Measurements from ENCODE around the gene TMEM235.

The TMEM235 gene

DNA sequence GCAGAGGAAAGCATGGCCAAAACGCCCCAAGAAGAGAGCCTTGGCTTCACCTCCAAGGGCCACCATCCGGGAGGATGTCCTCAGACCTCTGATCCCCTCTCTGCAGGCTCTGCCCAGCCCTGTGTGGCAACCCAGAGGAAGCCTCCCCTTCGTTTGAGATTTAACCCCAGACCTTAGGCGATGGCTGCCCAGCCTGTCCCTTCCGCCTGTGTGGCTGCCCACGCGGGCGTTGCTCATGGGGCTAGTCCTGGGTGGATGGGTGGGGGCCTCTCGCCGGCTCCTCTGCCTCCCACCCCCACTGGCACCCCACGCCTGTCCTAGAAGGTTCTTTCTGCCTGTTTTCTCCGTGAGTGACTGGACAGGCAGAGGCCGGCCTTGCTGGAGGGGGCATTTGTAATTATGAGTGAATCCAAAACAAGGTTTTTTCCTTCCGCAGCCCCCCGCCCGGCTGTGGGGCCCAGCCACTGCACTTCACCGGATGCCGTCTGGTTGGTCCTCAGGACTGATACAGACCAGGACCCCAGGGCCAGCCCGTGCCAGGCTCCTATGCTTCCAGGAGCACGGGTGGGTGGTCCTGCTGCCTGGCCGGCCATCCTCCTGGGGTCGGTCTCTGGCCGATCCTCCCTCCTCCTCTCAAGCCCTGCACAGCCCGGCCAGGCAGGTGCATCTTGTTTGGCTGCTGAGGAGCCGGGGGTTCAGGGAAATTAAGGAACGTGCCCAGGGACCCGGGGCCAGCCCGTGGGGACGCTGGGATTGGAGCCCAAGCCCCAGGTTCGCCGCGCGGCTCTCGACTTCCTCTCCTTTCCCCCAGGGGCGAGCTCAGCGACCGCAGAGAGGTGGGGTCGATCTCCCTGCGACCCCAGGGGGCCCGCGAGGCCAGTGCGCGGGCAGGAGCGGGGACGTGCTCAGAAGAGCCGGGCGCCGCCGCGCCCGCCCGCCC is at the start of gene TMEM235:
Gene TMEM235, plus strand, starts transcription at position 636 of the 940 bp plus-strand sequence. CDS start 393 bp downstream, outside the sequence.
- no peak for DNase-seq

GRCh38 chr17:78182504-78182903 is 48.9 kb upstream of the TMEM235 start:
- DNase-seq: no peak

GRCh38 chr17:78183916-78184315 is 47.5 kb upstream of the TMEM235 start:
- no peak for DNase-seq

- DNase-seq: no peak
Observed at GRCh38 chr17:78184351-78184750, 47.1 kb upstream of the TMEM235 start.

DNA sequence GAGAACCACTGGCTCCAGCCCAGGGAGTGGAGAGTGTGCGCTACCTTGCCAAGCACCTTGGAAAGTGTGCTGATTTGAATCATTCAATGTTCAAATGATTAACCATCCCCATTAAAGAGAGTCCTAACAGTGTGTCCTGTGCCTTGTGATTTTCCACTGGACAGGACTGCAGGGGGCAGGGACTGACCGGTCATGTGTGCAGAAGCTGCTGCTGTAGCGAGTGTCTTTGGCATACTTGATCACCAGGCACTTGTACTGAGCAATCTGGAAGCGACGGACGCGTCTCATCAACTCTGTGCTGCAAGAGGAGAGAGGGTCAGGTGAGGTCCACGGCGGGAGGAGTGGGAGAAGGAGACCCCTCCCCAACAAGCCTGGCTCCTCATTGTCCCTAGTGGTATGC is 46.6 kb upstream of the TMEM235 start:
- no peak for DNase-seq

DNA sequence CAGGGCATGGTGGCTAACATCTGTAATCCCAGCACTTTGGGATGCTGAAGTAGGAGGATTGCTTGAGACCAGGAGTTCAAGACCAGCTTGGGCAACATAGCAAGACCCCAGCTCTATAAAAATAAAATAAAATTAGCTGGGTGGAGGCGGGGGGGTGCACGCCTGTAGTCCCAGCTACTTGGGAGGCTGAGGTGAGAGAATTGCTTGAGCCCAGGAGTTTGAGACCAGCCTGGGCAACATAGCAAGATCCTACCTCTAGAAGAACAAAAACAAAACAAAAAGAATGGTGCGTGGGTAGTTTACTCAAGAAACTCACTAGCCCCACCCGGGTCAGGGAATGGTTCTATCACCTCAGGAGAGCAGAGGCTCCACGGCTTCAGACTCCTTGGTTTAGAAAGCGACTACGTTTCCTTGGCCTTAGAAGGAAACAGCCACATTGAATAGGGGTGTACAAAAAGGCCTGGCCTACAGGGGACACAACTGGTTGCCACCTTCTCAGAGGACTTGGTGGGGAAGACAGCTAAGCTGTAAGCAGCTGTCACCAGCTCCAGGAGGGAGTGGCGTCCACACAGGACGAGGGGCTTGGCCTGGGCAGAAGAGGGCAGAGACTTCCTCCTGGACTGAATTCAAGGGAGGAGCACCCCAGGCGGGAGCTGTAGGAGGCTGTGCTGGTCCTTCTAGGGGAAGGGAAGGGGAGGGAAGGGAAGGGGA is 45.3 kb upstream of the TMEM235 start:
- peak; percentile 56 for DNase-seq

- peak; percentile 95 for DNase-seq
Observed at GRCh38 chr17:78186692-78187595, 44.5 kb upstream of the TMEM235 start, which contains the start of the genes AFMID and TK1. Gene AFMID, plus strand, starts transcription at chr17:78187362. Its CDS starts 9 bp downstream, at chr17:78187371. Gene TK1, minus strand, starts transcription at chr17:78187052. Its CDS starts 58 bp downstream, at chr17:78186994.

DNA sequence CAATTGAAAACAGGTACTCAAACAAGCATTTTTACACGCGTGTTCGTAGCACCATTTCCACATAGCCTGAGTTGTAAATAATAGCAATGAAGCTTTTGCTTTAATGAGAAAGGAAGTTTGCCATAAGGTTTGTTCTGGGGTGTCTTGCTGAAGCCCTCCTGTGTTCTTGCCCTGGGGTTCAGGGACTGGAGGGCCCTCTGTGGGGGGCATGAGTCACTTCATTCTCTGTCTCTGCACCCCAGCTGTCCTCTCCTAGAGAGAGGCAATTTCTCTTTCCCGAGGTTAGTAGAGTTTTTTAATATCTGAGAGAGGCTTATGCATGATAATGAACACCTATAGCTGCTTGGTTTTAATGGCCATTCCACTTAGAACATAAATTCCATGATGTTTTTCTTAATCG is 34.7 kb upstream of the TMEM235 start:
- DNase-seq: no peak

- DNase-seq: no peak
Observed at GRCh38 chr17:78197147-78197832, 34.1 kb upstream of the TMEM235 start.

DNA sequence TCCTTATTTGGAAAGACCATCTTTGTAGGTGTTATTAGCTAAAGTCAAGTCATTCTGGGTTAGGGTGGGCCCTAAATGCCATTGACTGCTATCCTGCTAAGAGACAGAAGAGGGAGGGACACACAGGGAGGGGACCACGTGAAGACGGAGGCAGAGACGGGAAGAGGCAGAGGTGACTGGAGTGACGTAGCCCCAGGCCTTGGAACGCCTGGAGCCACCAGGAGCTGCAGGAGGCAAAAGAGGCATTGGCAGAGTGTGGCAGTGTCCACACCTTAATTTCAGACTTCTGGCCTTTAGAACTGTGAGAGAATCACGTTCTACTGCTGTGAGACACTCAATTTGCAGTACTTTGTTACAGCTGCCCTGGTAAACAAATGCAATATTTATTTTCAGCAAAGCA is 31.0 kb upstream of the TMEM235 start:
- DNase-seq: no peak

DNA sequence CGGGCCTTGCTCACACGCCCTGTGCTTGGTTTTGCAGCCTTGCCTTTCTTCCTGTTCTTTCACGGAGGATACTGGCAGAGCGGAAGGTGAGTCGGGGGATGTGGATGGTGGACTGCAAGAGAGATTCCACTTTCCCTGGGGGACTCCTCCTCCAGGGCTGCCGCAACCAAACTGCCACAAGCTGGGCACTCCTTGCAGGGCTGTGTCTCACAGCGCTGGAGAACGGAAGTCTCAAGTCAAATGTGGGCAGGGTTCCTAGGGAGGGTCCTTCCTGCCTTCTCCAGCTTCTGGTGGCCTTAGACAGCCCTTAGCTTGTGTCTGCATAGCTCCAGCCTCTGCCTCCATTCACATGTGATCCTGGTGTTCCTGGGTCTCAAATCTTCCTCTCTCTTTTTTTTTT is 28.8 kb upstream of the TMEM235 start:
- DNase-seq: no peak

GRCh38 chr17:78204387-78205123 is 26.9 kb upstream of the TMEM235 start:
- no peak for DNase-seq

- no peak for DNase-seq
Observed at GRCh38 chr17:78205124-78205775, 26.2 kb upstream of the TMEM235 start.

DNA sequence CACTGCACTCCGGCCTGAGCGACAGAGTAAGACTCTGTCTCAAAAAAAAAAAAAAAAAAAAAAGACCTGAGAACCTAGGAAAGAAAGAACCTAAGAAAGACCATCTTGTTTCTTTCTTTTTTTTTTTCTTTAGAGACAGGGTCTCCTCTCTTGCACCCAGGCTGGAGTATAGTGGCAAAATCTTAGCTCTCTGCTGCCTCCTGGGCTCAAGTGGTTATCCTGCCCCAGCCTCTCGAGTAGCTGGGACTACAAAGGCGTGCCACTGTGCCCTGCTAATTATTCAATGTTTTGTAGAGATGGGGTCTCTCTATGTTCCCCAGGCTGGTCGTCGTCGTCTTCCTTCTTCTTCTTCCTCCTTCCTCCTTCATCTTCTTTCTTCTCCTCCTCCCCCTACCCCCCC is 25.1 kb upstream of the TMEM235 start:
- no peak for DNase-seq

GRCh38 chr17:78208486-78208885 is 22.9 kb upstream of the TMEM235 start:
- DNase-seq: no peak

GRCh38 chr17:78210111-78210510 is 21.3 kb upstream of the TMEM235 start:
- no peak for DNase-seq

DNA sequence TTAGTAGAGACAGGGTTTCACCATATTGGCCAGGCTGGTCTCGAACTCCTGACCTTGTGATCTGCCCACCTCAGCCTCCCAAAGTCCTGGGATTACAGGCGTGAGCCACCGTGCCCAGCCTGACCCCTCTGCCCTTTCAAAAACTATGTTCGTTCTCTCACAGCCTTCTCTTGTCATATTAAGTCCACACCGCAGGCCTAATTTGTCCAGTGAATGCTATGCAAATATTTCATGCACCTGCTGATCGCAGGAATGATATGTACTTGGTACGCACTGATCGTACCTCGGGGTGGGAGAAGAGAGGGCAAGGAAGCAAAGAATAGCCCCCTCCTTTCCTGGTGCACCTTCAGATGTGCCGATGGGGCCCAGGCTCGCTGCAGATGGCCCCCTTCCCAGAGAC is 20.4 kb upstream of the TMEM235 start:
- no peak for DNase-seq

DNA sequence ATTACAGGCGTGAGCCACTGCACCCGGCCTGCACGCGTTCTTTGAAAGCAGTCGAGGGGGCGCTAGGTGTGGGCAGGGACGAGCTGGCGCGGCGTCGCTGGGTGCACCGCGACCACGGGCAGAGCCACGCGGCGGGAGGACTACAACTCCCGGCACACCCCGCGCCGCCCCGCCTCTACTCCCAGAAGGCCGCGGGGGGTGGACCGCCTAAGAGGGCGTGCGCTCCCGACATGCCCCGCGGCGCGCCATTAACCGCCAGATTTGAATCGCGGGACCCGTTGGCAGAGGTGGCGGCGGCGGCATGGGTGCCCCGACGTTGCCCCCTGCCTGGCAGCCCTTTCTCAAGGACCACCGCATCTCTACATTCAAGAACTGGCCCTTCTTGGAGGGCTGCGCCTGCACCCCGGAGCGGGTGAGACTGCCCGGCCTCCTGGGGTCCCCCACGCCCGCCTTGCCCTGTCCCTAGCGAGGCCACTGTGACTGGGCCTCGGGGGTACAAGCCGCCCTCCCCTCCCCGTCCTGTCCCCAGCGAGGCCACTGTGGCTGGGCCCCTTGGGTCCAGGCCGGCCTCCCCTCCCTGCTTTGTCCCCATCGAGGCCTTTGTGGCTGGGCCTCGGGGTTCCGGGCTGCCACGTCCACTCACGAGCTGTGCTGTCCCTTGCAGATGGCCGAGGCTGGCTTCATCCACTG is 17.3 kb upstream of the TMEM235 start, which contains the start of gene BIRC5:
Gene BIRC5, plus strand, starts transcription at position 238 of the 690 bp plus-strand sequence. Its CDS starts 64 bp downstream, at position 302.
- DNase-seq: peak; percentile 81

DNA sequence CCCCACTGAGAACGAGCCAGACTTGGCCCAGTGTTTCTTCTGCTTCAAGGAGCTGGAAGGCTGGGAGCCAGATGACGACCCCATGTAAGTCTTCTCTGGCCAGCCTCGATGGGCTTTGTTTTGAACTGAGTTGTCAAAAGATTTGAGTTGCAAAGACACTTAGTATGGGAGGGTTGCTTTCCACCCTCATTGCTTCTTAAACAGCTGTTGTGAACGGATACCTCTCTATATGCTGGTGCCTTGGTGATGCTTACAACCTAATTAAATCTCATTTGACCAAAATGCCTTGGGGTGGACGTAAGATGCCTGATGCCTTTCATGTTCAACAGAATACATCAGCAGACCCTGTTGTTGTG is 16.7 kb upstream of the TMEM235 start:
- DNase-seq: no peak
